Stimulated activated CD4-positive, alpha-beta T cell treated with anti-CD3 and anti-CD28 coated beads, Interleukin-15, amount 100 ng/mL, for 48 hours (primary cell): ENCODE data around the gene CIAO3.
A peak's percentile ranks its signal among the peaks of the same experiment; 100 is the strongest.
"Not testable (repeated sequence)": the region's sequence is repeated elsewhere in the genome, so short reads cannot be mapped to it uniquely, and the experiment has no call there.

Source experiments
- DNase-seq, 2 donors: peaks; one replicate each; pipeline ENCODE4 v3.0.0-alpha.2; 2020; ENCODE audit warnings: low read depth in 2 of 2

CIAO3 gene

GRCh38 chr16:760065-760464 lies 19.3 kb upstream of the CIAO3 start:
- no peak for DNase-seq

- no peak for DNase-seq
Observed at GRCh38 chr16:759110-759910, 18.5 kb upstream of the CIAO3 start.

DNA sequence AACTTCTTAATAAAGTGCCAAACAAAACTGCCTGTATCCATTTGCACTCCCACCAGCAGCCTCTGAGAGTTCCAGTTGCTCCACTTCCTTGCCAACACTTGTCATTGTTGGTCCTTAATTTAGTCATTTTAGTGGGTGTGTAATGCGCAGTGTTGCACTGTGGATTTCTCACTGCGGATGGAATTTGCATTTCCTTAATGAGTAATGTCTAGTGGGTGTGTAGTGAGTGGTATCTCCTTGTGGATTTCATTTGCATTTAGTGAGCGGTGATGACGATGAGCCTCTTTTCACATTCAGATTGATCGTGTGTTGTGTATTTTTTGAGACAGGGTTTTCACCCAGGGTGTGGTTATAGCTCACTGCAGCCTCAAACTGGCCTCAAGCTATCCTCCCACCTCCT lies 15.6 kb upstream of the CIAO3 start:
- DNase-seq: no peak

DNA sequence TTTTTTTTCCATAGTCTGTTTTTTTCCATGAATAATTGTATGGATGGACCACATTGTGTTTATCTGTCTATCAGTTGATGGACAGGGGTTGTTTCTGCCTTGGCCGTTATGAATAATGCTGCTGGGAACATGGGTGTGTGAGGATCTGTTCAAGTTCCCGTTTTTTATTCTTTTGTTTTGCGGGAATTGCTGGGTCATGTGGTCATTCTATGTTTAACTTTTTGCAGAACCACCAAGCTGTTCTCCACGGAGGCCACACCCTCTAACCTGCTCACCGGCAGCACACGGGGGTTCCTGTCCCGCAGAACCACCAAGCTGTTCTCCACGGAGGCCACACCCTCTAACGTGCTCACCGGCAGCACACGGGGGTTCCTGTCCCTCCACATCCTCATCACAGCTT lies 13.9 kb upstream of the CIAO3 start:
- DNase-seq: no peak

DNA sequence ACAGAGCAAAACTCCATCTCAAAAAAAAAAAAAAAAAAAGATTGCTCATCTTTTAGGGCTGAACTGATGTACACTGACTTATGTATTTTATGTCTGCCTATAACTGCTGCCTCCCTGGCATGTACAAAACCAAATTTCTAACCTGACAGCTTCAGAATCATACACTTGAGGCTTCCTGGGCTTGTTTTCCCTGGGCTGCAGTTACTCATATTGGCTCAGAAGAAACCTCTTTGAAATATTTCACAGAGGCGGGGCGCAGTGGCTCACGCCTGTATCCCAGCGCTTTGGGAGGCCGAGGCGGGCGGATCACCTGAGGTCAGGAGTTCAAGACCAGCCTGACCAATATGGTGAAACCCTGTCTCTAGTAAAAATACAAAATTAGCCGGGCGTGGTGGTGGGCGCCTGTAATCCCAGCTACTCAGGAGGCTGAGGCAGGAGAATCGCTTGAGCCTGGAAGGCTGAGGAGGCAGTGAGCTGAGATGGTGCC lies 13.4 kb upstream of the CIAO3 start:
- DNase-seq: not testable (repeated sequence)

GRCh38 chr16:752007-752312 lies 11.2 kb upstream of the CIAO3 start:
- DNase-seq: no peak

DNA sequence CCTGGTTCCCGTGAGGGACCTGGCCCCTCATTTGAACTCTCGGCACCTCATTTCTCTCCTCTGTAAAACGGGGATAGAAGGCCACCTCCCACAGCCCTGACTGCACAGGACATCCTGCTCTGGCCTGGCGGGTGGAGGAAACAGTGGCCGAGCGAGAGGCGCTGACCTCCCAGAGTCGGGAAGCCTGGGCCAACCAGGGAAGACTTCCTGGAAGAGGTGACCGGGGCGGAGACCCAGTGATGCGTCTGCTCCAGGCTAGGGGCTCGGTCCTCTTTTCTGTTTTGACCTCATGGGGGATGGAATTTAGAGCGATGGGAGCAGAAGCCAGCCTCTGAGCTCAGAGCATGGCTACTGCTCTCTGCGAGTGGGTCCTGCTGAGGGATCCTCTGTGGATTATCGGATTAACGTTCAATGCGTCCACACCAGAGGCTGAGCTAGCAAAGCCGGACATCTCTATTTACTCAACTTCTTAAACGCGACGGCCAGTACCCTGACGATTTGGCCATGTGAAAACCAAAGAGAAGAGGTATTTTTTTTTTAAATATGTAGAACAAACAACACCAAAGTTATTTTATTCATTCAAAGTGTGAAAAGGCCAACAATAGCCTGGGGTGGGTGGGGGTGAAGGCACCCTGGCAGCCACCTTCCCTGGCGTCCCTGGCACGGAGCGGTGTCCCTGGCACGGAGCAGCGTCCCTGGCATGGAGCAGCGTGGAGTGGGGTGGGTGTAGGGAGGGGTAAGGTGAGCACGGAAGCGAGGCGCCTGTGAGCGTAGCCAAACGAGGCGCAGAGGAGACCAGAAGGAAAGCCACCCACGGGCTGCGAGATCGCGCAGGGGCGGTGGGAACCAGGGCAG lies 10.6 kb upstream of the CIAO3 start:
- no peak for DNase-seq

DNA sequence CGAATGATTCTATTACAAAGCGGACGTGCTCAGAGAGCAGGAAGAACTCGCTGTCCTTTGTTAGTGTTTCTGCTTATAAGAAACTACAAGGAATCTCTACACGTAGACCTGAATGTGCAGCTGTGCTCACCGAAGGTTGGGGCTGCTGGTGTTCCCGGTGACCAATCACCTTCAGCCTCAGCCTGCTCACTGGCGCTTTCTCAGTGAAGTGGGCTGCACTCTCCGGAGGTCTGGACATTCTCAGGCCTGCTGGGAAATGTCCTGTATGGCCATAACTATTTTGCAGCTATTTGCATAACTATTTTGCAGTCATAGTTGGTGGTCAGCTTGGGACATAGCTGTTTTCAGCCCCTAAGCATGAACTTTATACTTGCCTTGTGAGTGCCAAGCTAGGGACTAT lies 9.7 kb upstream of the CIAO3 start:
- DNase-seq: no peak

DNA sequence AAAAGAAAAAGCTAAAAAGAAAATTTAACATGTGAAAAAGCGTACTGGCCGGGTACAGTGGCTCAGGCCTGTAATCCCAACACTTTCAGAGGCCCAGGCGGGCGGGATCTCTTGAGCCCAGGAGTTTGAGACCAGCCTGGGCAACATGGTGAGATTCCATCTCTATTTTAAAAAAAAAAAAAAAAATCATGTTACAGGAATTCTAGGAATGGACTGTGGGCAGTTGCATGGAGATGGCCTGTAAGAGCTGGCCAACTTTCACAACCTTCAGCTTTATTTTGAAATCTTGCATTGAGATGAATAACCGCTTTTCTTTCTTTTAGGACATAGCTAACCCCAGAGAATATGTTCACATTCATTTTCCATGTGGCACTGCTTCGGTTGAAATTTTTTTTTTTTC lies 8.2 kb upstream of the CIAO3 start:
- DNase-seq: no peak

GRCh38 chr16:747978-748746 lies 7.4 kb upstream of the CIAO3 start:
- DNase-seq: no peak

DNA sequence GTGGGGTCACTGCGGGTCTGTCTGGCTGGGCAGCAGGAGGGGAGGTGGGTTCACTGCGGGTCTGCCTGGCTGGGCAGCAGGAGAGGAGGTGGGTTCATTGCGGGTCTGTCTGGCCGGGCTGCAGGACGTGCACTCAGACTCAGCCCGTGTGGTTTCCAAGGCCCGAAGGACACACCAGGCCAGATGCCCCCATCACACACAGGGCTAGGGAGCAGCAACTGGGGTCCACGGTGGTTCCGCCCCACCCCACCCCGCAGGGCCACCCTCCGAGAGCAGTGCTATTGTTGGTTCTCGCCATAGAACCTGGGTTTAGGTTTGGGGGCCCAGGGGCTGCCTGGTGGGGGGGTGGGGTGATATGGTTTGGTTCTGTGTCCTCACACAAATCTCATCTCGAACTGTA lies 5.8 kb upstream of the CIAO3 start:
- no peak for DNase-seq

- no peak for DNase-seq
Observed at GRCh38 chr16:745739-746138, 4.9 kb upstream of the CIAO3 start.

DNA sequence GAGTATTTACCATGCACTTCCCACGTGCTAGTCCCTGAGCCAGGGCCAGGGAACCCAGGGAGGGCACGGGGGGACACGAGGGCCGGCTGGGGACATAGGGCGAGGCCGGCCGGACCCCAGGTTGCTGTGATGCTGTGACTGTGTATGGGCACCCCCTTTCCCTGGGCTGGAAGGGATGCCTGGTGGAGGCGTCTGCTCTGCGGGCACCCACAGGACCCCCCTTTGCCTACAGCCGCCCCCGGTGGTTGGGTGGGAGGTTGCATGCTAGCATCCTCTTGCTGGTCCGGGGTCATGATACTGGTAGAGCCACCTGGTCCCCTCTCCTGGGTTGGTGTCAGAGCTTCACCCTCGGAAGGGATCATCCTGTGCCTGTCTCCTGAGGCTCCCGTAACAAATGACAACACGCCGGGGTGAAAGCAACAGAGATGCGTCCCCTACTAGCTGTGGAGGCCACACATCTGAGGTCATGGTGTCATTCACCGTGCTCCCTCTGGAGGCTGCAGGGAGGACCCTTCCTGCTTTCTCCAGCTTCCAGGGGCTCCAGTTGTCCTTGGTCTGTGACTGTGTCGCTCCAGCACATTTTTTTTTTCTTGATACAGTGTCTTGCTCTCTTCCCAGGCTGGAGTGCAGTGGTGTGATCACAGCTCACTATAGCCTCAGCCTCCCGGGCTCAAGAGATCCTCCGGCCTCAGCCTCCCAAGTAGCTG lies 3.1 kb upstream of the CIAO3 start:
- no peak for DNase-seq

GRCh38 chr16:742894-743293 lies 2.1 kb upstream of the CIAO3 start:
- DNase-seq: not testable (repeated sequence)

DNA sequence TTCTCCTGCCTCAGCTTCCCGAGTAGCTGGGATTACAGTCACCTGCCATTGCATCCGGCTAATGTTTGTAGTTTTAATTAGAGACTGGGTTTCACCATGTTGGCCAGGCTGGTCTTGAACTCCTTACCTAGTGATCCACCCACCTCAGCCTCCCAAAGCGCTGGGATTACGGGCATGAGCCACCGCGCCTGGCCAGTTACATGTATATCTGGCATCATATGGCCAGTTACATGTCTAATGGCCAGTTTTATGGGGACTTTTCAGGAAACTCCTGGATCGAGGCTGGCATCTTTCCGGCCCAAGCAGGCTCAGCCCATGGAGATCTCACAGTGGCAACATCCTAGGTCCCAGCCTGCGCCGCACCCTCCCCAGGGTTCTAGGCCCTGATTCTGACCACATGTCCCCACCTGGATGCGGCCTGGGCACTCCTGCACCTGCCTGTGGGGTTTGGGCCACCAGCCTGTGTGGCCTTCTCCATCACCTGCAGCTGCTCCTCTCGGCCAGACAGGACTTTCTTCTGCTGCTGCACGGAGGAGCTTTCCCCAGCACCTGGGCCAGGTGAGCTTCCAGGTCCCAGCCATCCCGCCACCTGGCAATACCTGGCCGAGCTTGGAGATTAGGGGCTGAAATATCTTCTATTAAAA lies 1.3 kb upstream of the CIAO3 start:
- no peak for DNase-seq

- no peak for DNase-seq
Observed at GRCh38 chr16:740459-740763, 386 bp downstream of the CIAO3 start.

GRCh38 chr16:739560-740458 lies 988 bp downstream of the CIAO3 start:
- DNase-seq: no peak

- no peak for DNase-seq
Observed at GRCh38 chr16:736936-737481, 3.8 kb downstream of the CIAO3 start.

DNA sequence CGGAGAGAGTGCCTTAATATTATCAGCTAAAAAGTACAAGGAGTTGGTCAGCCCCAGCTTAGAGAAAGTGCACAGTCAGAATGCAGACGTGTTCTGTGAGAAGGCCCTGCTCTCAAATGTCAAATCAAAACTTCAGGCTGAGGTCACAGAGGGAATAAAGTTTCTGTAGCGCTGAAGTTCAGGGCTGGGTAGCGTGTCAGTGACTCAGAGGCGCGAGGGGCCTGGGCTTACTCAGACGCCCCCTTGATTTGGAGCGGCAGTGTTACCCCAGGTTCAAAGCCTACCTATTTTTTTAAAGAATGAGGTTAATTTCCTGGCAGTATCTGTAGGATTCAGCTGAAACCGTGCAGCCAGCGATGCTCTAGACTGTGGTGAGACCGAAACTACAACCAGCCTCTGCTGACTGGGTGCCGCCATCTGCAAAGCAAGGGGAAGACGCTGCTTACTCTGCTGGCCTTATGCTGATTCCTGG lies 4.8 kb downstream of the CIAO3 start:
- DNase-seq: peak; percentile 74 to 75
